Esophagus muscularis mucosa (tissue), 4 donors: ENCODE measurements around the gene MED26.

Experiments
- CTCF ChIP-seq, 3 experiments: fragments of 200-600 bp in 2 of 3; fragments of 450-650 bp in 1 of 3; sonication (generic) in 2 of 3; IDR thresholded peaks; one replicate each; pipeline ENCODE4 v1.5.1; 2017 to 2019; ENCODE audit warnings: antibody characterized with exemption in 3 of 3, mild to moderate bottlenecking in 2 of 3, moderate library complexity in 1 of 3
- EP300 ChIP-seq: sonication (generic); formaldehyde crosslinking; IDR thresholded peaks from one replicate; pipeline ENCODE4 v1.6.1; 2017; ENCODE audit warnings: antibody characterized with exemption
- POLR2A ChIP-seq: fragments of 450-650 bp; IDR thresholded peaks from one replicate; pipeline ENCODE4 v1.6.1; 2017; ENCODE audit warnings: antibody characterized with exemption, moderate library complexity, mild to moderate bottlenecking, low read depth
- POLR2AphosphoS5 ChIP-seq, 2 donors: sonication (generic); formaldehyde crosslinking; IDR thresholded peaks; one replicate each; pipeline ENCODE4 v1.6.1; 2017; ENCODE audit warnings: antibody characterized with exemption in 2 of 2

GRCh38 chr19:16603090-16603489 is 24.9 kb downstream of the MED26 start:
- no peak for TF ChIP-seq CTCF (IDR thresholded peaks at IDR 0.05)
- TF ChIP-seq POLR2A, result no peak
- TF ChIP-seq POLR2AphosphoS5 (IDR thresholded peaks at IDR 0.05), result no peak
- TF ChIP-seq EP300, result no peak
